Measurements from ENCODE around the gene FBXL3. TPM values are rescaled to one million over a fixed set of nuclear protein-coding genes. Genes with fewer than 3 reads are reported as not detected.
"Not testable (repeated sequence)": the region's sequence is repeated elsewhere in the genome, so short reads cannot be mapped to it uniquely, and the experiment has no call there.

Gene FBXL3
- total and polyA plus RNA-seq, 3 experiments from 2014 or later, result 34.5 to 45.0 (median 41.7) TPM

GRCh38 chr13:77008337-77008736 lies 18.6 kb downstream of the FBXL3 start:
- H3K27ac ChIP-seq (ENCODE audit: low read depth, low read length); H3K4me3 Mint-ChIP-seq; DNase-seq; H3K27me3 ChIP-seq (ENCODE audit: insufficient read depth, low read length, poor library complexity, severe bottlenecking); H3K9me3 Mint-ChIP-seq; H3K27ac Mint-ChIP-seq; H3K4me1 ChIP-seq (ENCODE audit: insufficient read depth, low read length); CTCF ChIA-PET; H3K27me3 Mint-ChIP-seq; H3K4me3 ChIP-seq (ENCODE audit: low read length); H3K9me3 ChIP-seq (ENCODE audit: low read length): not testable (repeated sequence)
- POLR2A ChIA-PET, result interaction anchor here (1.3 to 1.8 kb wide), 2 partner anchors 17 to 19 kb away, joined by 4 read pairs; partner anchors contain the start of genes CLN5 and FBXL3
- Mint-ChIP-seq H3K4me1 (peaks cover 20 to 66% (median 54%) of the 10 kb centered on the region in 3 donors), H3K36me3 (peaks cover 4 to 81% (median 17%) of the 10 kb centered on the region in 3 donors)
- peaks cover 30% of the 10 kb centered on the region for H3K36me3 ChIP-seq (ENCODE audit: insufficient read depth, low read length)

GRCh38 chr13:77002590-77003190 lies 24.3 kb downstream of the FBXL3 start:
- Histone ChIP-seq H3K27ac (ENCODE audit: low read depth, low read length) (no peak overlapping the region), H3K9me3 (ENCODE audit: low read length) (no peaks in the 10 kb centered on the region), H3K4me3 (ENCODE audit: low read length) (no peak overlapping the region), H3K4me1 (ENCODE audit: insufficient read depth, low read length) (no peaks in the 10 kb centered on the region), H3K27me3 (ENCODE audit: insufficient read depth, low read length, poor library complexity, severe bottlenecking) (no peaks in the 10 kb centered on the region), H3K36me3 (ENCODE audit: insufficient read depth, low read length) (peaks cover 6% of the 10 kb centered on the region)
- no peaks in the 10 kb centered on the region for H3K27me3 Mint-ChIP-seq
- DNase-seq, result no peak
- no peak overlapping the region for H3K4me3 Mint-ChIP-seq
- POLR2A ChIA-PET, result interaction anchor here (0.7 to 2.2 kb wide), 4 partner anchors 10 to 130 kb away, joined by 3 to 11 read pairs (median 5); partner anchors contain the start of gene CLN5
- H3K36me3 Mint-ChIP-seq, result peaks cover 7 to 71% (median 15%) of the 10 kb centered on the region in 3 donors
- H3K9me3 Mint-ChIP-seq, result no peaks in the 10 kb centered on the region
- CTCF ChIA-PET, result interaction anchor here (0.9 to 3.2 kb wide), 7 partner anchors 10 to 24 kb away, joined by 3 to 21 read pairs (median 5); partner anchors contain the start of genes CLN5 and FBXL3
- H3K4me1 Mint-ChIP-seq, result peaks cover 10 to 44% (median 35%) of the 10 kb centered on the region in 3 donors
- peak overlapping the region in 3 of 8 donors; percentile 15 to 37 (median 19) for H3K27ac Mint-ChIP-seq

GRCh38 chr13:77001963-77002587 lies 24.9 kb downstream of the FBXL3 start:
- H3K27me3 Mint-ChIP-seq, result no peaks in the 10 kb centered on the region
- H3K4me1 Mint-ChIP-seq, result peaks cover 6 to 38% (median 33%) of the 10 kb centered on the region in 3 donors
- POLR2A ChIA-PET, result interaction anchor here (0.7 to 2.2 kb wide), 4 partner anchors 10 to 131 kb away, joined by 3 to 11 read pairs (median 5); partner anchors contain the start of gene CLN5

GRCh38 chr13:77001540-77001939 lies 25.4 kb downstream of the FBXL3 start:
- Mint-ChIP-seq H3K27me3 (no peaks in the 10 kb centered on the region), H3K27ac (peak overlapping the region in 4 of 8 donors; percentile 11 to 79 (median 62)), H3K4me3 (no peak overlapping the region), H3K9me3 (no peaks in the 10 kb centered on the region), H3K4me1 (peaks cover 4 to 34% (median 34%) of the 10 kb centered on the region in 3 donors), H3K36me3 (peaks cover 7 to 67% (median 13%) of the 10 kb centered on the region in 3 donors)
- POLR2A ChIA-PET, result interaction anchor here (0.9 to 2.2 kb wide), 3 partner anchors 9 to 127 kb away, joined by 3 to 11 read pairs (median 7); partner anchors contain the start of gene CLN5
- no peaks in the 10 kb centered on the region for H3K27me3 ChIP-seq (ENCODE audit: insufficient read depth, low read length, poor library complexity, severe bottlenecking)
- H3K27ac ChIP-seq (ENCODE audit: low read depth, low read length), result no peak overlapping the region
- no peak overlapping the region for H3K4me3 ChIP-seq (ENCODE audit: low read length)
- DNase-seq, result no peak
- CTCF ChIA-PET, result interaction anchor here (0.9 to 3.2 kb wide), 6 partner anchors 9 to 25 kb away, joined by 3 to 21 read pairs (median 6); partner anchors contain the start of genes CLN5 and FBXL3
- no peaks in the 10 kb centered on the region for H3K9me3 ChIP-seq (ENCODE audit: low read length)
- H3K4me1 ChIP-seq (ENCODE audit: insufficient read depth, low read length), result no peaks in the 10 kb centered on the region
- no peaks in the 10 kb centered on the region for H3K36me3 ChIP-seq (ENCODE audit: insufficient read depth, low read length)

More at GRCh38 chr13:77001963-77002587, 24.9 kb downstream of the FBXL3 start:
- Histone ChIP-seq H3K4me3 (ENCODE audit: low read length) (no peak overlapping the region), H3K27me3 (ENCODE audit: insufficient read depth, low read length, poor library complexity, severe bottlenecking) (no peaks in the 10 kb centered on the region), H3K36me3 (ENCODE audit: insufficient read depth, low read length) (peaks cover under 1% of the 10 kb centered on the region), H3K4me1 (ENCODE audit: insufficient read depth, low read length) (no peaks in the 10 kb centered on the region), H3K9me3 (ENCODE audit: low read length) (no peaks in the 10 kb centered on the region), H3K27ac (ENCODE audit: low read depth, low read length) (no peak overlapping the region)
- DNase-seq, result no peak
- H3K4me3 Mint-ChIP-seq, result no peak overlapping the region
- H3K36me3 Mint-ChIP-seq, result peaks cover 7 to 67% (median 11%) of the 10 kb centered on the region in 3 donors
- CTCF ChIA-PET, result interaction anchor here (0.9 to 3.2 kb wide), 6 partner anchors 10 to 25 kb away, joined by 3 to 21 read pairs (median 6); partner anchors contain the start of genes CLN5 and FBXL3
- H3K27ac Mint-ChIP-seq, result peak overlapping the region in 4 of 8 donors; percentile 11 to 79 (median 62)
- H3K9me3 Mint-ChIP-seq, result no peaks in the 10 kb centered on the region

GRCh38 chr13:77000475-77000874 lies 26.5 kb downstream of the FBXL3 start:
- peaks cover 7 to 70% (median 15%) of the 10 kb centered on the region in 3 donors for H3K36me3 Mint-ChIP-seq
- POLR2A ChIA-PET, result interaction anchor here (2.2 kb wide), 1 partner anchor 8 kb away, joined by 11 read pairs; the partner anchor contains the start of gene CLN5

GRCh38 chr13:76994281-76994680 lies 32.7 kb downstream of the FBXL3 start:
- POLR2A ChIA-PET, result interaction anchor here (2.2 kb wide), 1 partner anchor 32 kb away, joined by 11 read pairs; the partner anchor contains the start of gene FBXL3
- H3K9me3 Mint-ChIP-seq, result no peaks in the 10 kb centered on the region
- CTCF ChIA-PET, result interaction anchor here (1.5 to 1.9 kb wide), 2 partner anchors 11 to 31 kb away, joined by 5 to 7 read pairs; no protein-coding TSS in a partner anchor

More at GRCh38 chr13:77000475-77000874, 26.5 kb downstream of the FBXL3 start:
- peaks cover 2 to 32% (median 29%) of the 10 kb centered on the region in 3 donors for H3K4me1 Mint-ChIP-seq
- Histone ChIP-seq H3K4me1 (ENCODE audit: insufficient read depth, low read length) (no peaks in the 10 kb centered on the region), H3K36me3 (ENCODE audit: insufficient read depth, low read length) (no peaks in the 10 kb centered on the region), H3K27ac (ENCODE audit: low read depth, low read length) (no peak overlapping the region), H3K27me3 (ENCODE audit: insufficient read depth, low read length, poor library complexity, severe bottlenecking) (no peaks in the 10 kb centered on the region), H3K9me3 (ENCODE audit: low read length) (no peaks in the 10 kb centered on the region), H3K4me3 (ENCODE audit: low read length) (no peak overlapping the region)
- no peak for DNase-seq
- H3K4me3 Mint-ChIP-seq, result no peak overlapping the region
- H3K27ac Mint-ChIP-seq, result no peak overlapping the region
- CTCF ChIA-PET, result interaction anchor here (1.2 to 3.2 kb wide), 2 partner anchors 20 to 41 kb away, joined by 3 to 21 read pairs; no protein-coding TSS in a partner anchor
- no peaks in the 10 kb centered on the region for H3K9me3 Mint-ChIP-seq
- H3K27me3 Mint-ChIP-seq, result no peaks in the 10 kb centered on the region

GRCh38 chr13:76993473-76993872 lies 33.5 kb downstream of the FBXL3 start:
- Histone ChIP-seq H3K4me3 (ENCODE audit: low read length) (peak overlapping the region; percentile 91), H3K27me3 (ENCODE audit: insufficient read depth, low read length, poor library complexity, severe bottlenecking) (peaks cover 9% of the 10 kb centered on the region), H3K27ac (ENCODE audit: low read depth, low read length) (no peak overlapping the region), H3K4me1 (ENCODE audit: insufficient read depth, low read length) (peaks cover 31% of the 10 kb centered on the region), H3K9me3 (ENCODE audit: low read length) (no peaks in the 10 kb centered on the region), H3K36me3 (ENCODE audit: insufficient read depth, low read length) (no peaks in the 10 kb centered on the region)
- Mint-ChIP-seq H3K27me3 (peaks cover under 1 to 4% of the 10 kb centered on the region in 2 donors), H3K36me3 (peaks cover 0 to 29% (median 9%) of the 10 kb centered on the region in 3 donors), H3K27ac (peak overlapping the region in 7 of 8 donors; percentile 47 to 100 (median 99)), H3K9me3 (no peaks in the 10 kb centered on the region), H3K4me3 (peak overlapping the region; percentile 66 to 98 (median 94)), H3K4me1 (peaks cover 37 to 61% (median 44%) of the 10 kb centered on the region in 3 donors)
- DNase-seq, result no peak
- ChIA-PET POLR2A (interaction anchor here (0.6 to 3.9 kb wide), 4 partner anchors 8 to 1374 kb away, joined by 4 to 95 read pairs (median 11); partner anchors contain the start of gene FBXL3), CTCF (interaction anchor here (1.0 to 8.8 kb wide), 6 partner anchors 9 to 33 kb away, joined by 3 to 71 read pairs (median 14); partner anchors contain the start of gene FBXL3)

More at GRCh38 chr13:76994281-76994680, 32.7 kb downstream of the FBXL3 start:
- H3K36me3 Mint-ChIP-seq, result peaks cover 2 to 37% (median 11%) of the 10 kb centered on the region in 3 donors
- Histone ChIP-seq H3K36me3 (ENCODE audit: insufficient read depth, low read length) (no peaks in the 10 kb centered on the region), H3K4me1 (ENCODE audit: insufficient read depth, low read length) (peaks cover 31% of the 10 kb centered on the region), H3K27ac (ENCODE audit: low read depth, low read length) (no peak overlapping the region), H3K4me3 (ENCODE audit: low read length) (no peak overlapping the region), H3K9me3 (ENCODE audit: low read length) (no peaks in the 10 kb centered on the region), H3K27me3 (ENCODE audit: insufficient read depth, low read length, poor library complexity, severe bottlenecking) (peaks cover 3% of the 10 kb centered on the region)
- peaks cover 37 to 63% (median 46%) of the 10 kb centered on the region in 3 donors for H3K4me1 Mint-ChIP-seq
- DNase-seq, result no peak
- peak overlapping the region in 7 of 8 donors; percentile 2 to 98 (median 39) for H3K27ac Mint-ChIP-seq
- H3K4me3 Mint-ChIP-seq, result peak overlapping the region; percentile 24 to 98 (median 49)
- peaks cover 0 to 4% of the 10 kb centered on the region in 2 donors for H3K27me3 Mint-ChIP-seq
